Spleen (tissue), 7 donors: Measurements from ENCODE around the gene RBM7.

ENCODE experiments used
- CTCF ChIP-seq, 11 experiments: fragments of 200-600 bp in 7 of 11; fragments of 450-650 bp in 4 of 11; sonication (generic) in 4 of 11; IDR thresholded peaks in 8 of 11; conservative IDR thresholded peaks in 3 of 11; 1 replicate in 7 of 11; 2 replicates in 4 of 11; pipeline versions ENCODE4 v1.4.0 to v1.8.0; 2016 to 2021; ENCODE audit warnings: antibody characterized with exemption in 11 of 11, inconsistent platforms in 4 of 11, mild to moderate bottlenecking in 1 of 11
- POLR2A ChIP-seq, 3 donors: fragments of 450-650 bp; IDR thresholded peaks; one replicate each; pipeline ENCODE4 v1.5.1; 2017; ENCODE audit warnings: antibody characterized with exemption in 3 of 3, mild to moderate bottlenecking in 1 of 3
- POLR2AphosphoS5 ChIP-seq, 3 donors: sonication (generic); formaldehyde crosslinking; IDR thresholded peaks; one replicate each; pipeline ENCODE4 v1.5.1; 2017; ENCODE audit warnings: antibody characterized with exemption in 3 of 3
- donor health status: DM: no; HTN: no; CAD: no; lungs with moderate emphysema.
- donor health status: DM: no; HTN: no; CAD: no.
- donor health status: DM: no; HTN: no; CAD: no.

GRCh38 chr11:114395736-114396135 lies 4.7 kb upstream of the RBM7 start:
- TF ChIP-seq CTCF (IDR thresholded peaks at IDR 0.05 in 8 of 11, conservative IDR thresholded peaks at IDR 0.05 in 3 of 11) (no peak), POLR2A (IDR thresholded peaks at IDR 0.05) (no peak), POLR2AphosphoS5 (IDR thresholded peaks at IDR 0.05) (no peak)
